Osteoblast (primary cell): ENCODE measurements around the gene ZNF280A. TPM values are rescaled to one million over a fixed set of nuclear protein-coding genes. Genes with fewer than 3 reads are reported as not detected.
A peak's percentile ranks its signal among the peaks of the same experiment; 100 is the strongest.

ENCODE experiments used
- DNase-seq: peaks from one replicate; pipeline ENCODE4 v3.0.0; 2011; ENCODE audit warnings: low spot score, mixed read lengths; ENCODE audit not compliant: insufficient read length; ENCODE audit errors: missing footprints
- H2AFZ ChIP-seq: 2 replicates; pipeline ENCODE4 v1.6.0; 2011; ENCODE audit warnings: mild to moderate bottlenecking, low read length
- H3K27ac ChIP-seq: 2 replicates; pipeline ENCODE4 v1.5.1; 2011; ENCODE audit warnings: mild to moderate bottlenecking, low read depth, low read length, moderate library complexity
- H3K27me3 ChIP-seq: 2 replicates; pipeline ENCODE4 v1.6.0; 2012; ENCODE audit warnings: mild to moderate bottlenecking, control low read depth, inconsistent platforms, low read length, moderate library complexity; ENCODE audit not compliant: insufficient read depth
- H3K36me3 ChIP-seq: 2 replicates; pipeline ENCODE4 v1.5.1; 2011; ENCODE audit warnings: mild to moderate bottlenecking, low read length, control low read depth, moderate library complexity; ENCODE audit not compliant: insufficient read depth
- H3K4me1 ChIP-seq: 2 replicates; pipeline ENCODE4 v1.5.1; 2011; ENCODE audit warnings: mild to moderate bottlenecking, low read length, control low read depth, moderate library complexity; ENCODE audit not compliant: insufficient read depth
- H3K4me2 ChIP-seq: 2 replicates; pipeline ENCODE4 v1.6.0; 2011; ENCODE audit warnings: mild to moderate bottlenecking, low read length; ENCODE audit not compliant: insufficient read depth
- H3K4me3 ChIP-seq: fragments of 200-600 bp; sonication (generic); 3 replicates; pipeline ENCODE4 v1.5.1; 2012; ENCODE audit warnings: mild to moderate bottlenecking, low read length, inconsistent platforms; ENCODE audit not compliant: insufficient read depth
- H3K79me2 ChIP-seq: 2 replicates; pipeline ENCODE4 v1.6.0; 2012; ENCODE audit warnings: mild to moderate bottlenecking, low read length, control low read depth, inconsistent platforms; ENCODE audit not compliant: insufficient read depth
- H3K9me3 ChIP-seq: 2 replicates; pipeline ENCODE4 v1.5.1; 2011; ENCODE audit warnings: low read depth, low read length, control low read depth
- H4K20me1 ChIP-seq: 2 replicates; pipeline ENCODE4 v1.6.0; 2012; ENCODE audit warnings: mild to moderate bottlenecking, low read length, control low read depth; ENCODE audit not compliant: insufficient read depth
- CTCF ChIP-seq: IDR thresholded peaks from 2 replicates; pipeline ENCODE4 v1.5.1; 2011; ENCODE audit warnings: mild to moderate bottlenecking, low read depth, low read length, moderate library complexity; ENCODE audit errors: extremely low read depth
- total RNA-seq: library from RNA; depleted of rRNA; stranded (reverse); fragments of >200 nt; gene quantifications from 2 replicates; pipeline ENCODE4 v1.2.3, GENCODE V29; 2012

ZNF280A gene
- total RNA-seq, 1 donor, result not detected

- H3K9me3 ChIP-seq, result no peaks in the 10 kb centered on the region
- H3K27me3 ChIP-seq, result peaks cover 6% of the 10 kb centered on the region
- no peak for DNase-seq
- H3K36me3 ChIP-seq, result no peaks in the 10 kb centered on the region
- no peaks in the 10 kb centered on the region for H3K4me1 ChIP-seq
- H3K27ac ChIP-seq, result no peak overlapping the region
- no peak overlapping the region for H2AFZ ChIP-seq
- H4K20me1 ChIP-seq, result no peaks in the 10 kb centered on the region
- H3K4me3 ChIP-seq, result no peak overlapping the region
- TF ChIP-seq CTCF, result no peak
- no peak overlapping the region for H3K4me2 ChIP-seq
- no peaks in the 10 kb centered on the region for H3K79me2 ChIP-seq
Observed at GRCh38 chr22:22465094-22465602, 54.9 kb downstream of the ZNF280A start.

GRCh38 chr22:22464541-22465054, 55.5 kb downstream of the ZNF280A start:
- Histone ChIP-seq H3K4me3 (no peak overlapping the region), H3K27ac (no peak overlapping the region), H3K4me2 (no peak overlapping the region), H3K36me3 (no peaks in the 10 kb centered on the region), H3K9me3 (peaks cover 3% of the 10 kb centered on the region), H4K20me1 (no peaks in the 10 kb centered on the region), H3K79me2 (no peaks in the 10 kb centered on the region), H2AFZ (no peak overlapping the region), H3K27me3 (peaks cover 6% of the 10 kb centered on the region), H3K4me1 (no peaks in the 10 kb centered on the region)
- no peak for TF ChIP-seq CTCF
- DNase-seq, result no peak

GRCh38 chr22:22463855-22464540, 56.1 kb downstream of the ZNF280A start:
- H3K27ac ChIP-seq, result no peak overlapping the region
- no peak overlapping the region for H2AFZ ChIP-seq
- peaks cover 6% of the 10 kb centered on the region for H3K27me3 ChIP-seq
- no peaks in the 10 kb centered on the region for H3K79me2 ChIP-seq
- DNase-seq, result no peak
- H3K4me3 ChIP-seq, result no peak overlapping the region
- H3K36me3 ChIP-seq, result no peaks in the 10 kb centered on the region
- no peak overlapping the region for H3K4me2 ChIP-seq
- peaks cover 9% of the 10 kb centered on the region for H3K9me3 ChIP-seq
- peak; percentile 74 for TF ChIP-seq CTCF
- H3K4me1 ChIP-seq, result no peaks in the 10 kb centered on the region
- no peaks in the 10 kb centered on the region for H4K20me1 ChIP-seq

Other genes with a start within 250 kb of the ZNF280A start
- 1.1 and 1.5 TPM in 2 replicates for gene ZNF280B, start 11.5 kb downstream of the ZNF280A start, total RNA-seq
- under 0.01 and 0.36 TPM in 2 replicates for gene PRAME, start 39.0 kb upstream of the ZNF280A start, total RNA-seq
- not detected in 2 replicates for gene GGTLC2, start 124.3 kb upstream of the ZNF280A start, total RNA-seq